Liver (tissue), 9 donors: Measurements from ENCODE around the gene CCDC60. TPM values are rescaled to one million over a fixed set of nuclear protein-coding genes. Genes with fewer than 3 reads are reported as not detected.

Experiments
- DNase-seq: peaks from one replicate; pipeline ENCODE4 v3.0.0-alpha.2; 2017; ENCODE audit warnings: low spot score
- H3K27ac ChIP-seq, 2 donors: one replicate each; pipeline ENCODE4 v1.7.0; 2013; ENCODE audit warnings: inconsistent platforms in 2 of 2, low read length in 2 of 2, control low read depth in 1 of 2, low read depth in 1 of 2, mild to moderate bottlenecking in 1 of 2
- H3K27me3 ChIP-seq, 4 donors: one replicate each; pipeline versions ENCODE4 v1.6.1 to v1.7.0; 2013; ENCODE audit warnings: low read length in 3 of 4, inconsistent platforms in 1 of 4, mild to moderate bottlenecking in 1 of 4, moderate library complexity in 1 of 4; ENCODE audit not compliant: control insufficient read depth in 4 of 4, insufficient read depth in 4 of 4
- H3K36me3 ChIP-seq, 4 donors: one replicate each; pipeline versions ENCODE4 v1.6.1 to v1.7.0; 2013; ENCODE audit warnings: low read length in 3 of 4, mild to moderate bottlenecking in 3 of 4, low read depth in 1 of 4, moderate library complexity in 1 of 4; ENCODE audit not compliant: control insufficient read depth in 4 of 4, insufficient read depth in 3 of 4
- H3K4me1 ChIP-seq, 4 donors: one replicate each; pipeline versions ENCODE4 v1.6.1 to v1.7.0; 2013; ENCODE audit warnings: low read length in 3 of 4, mild to moderate bottlenecking in 3 of 4, moderate library complexity in 1 of 4; ENCODE audit not compliant: control insufficient read depth in 4 of 4, insufficient read depth in 4 of 4
- H3K4me3 ChIP-seq, 3 donors: one replicate each; pipeline versions ENCODE4 v1.6.1 to v1.7.0; 2013; ENCODE audit warnings: low read length in 3 of 3, control low read depth in 1 of 3, low read depth in 1 of 3, mild to moderate bottlenecking in 1 of 3
- H3K9ac ChIP-seq, 2 donors: one replicate each; pipeline ENCODE4 v1.7.0; 2013; ENCODE audit warnings: low read length in 2 of 2, mild to moderate bottlenecking in 2 of 2, moderate library complexity in 2 of 2, control low read depth in 1 of 2, low read depth in 1 of 2
- H3K9me3 ChIP-seq, 4 donors: one replicate each; pipeline versions ENCODE4 v1.6.1 to v1.7.0; 2013; ENCODE audit warnings: low read length in 3 of 4; ENCODE audit not compliant: control insufficient read depth in 4 of 4
- EGR1 ChIP-seq, 2 donors: IDR thresholded peaks; 2 replicates each; pipeline ENCODE4 v1.6.1; 2016 to 2018; ENCODE audit warnings: antibody characterized with exemption in 2 of 2, low read depth in 2 of 2
- FOXA2 ChIP-seq: IDR thresholded peaks from 2 replicates; pipeline ENCODE4 v1.6.1; 2016; ENCODE audit warnings: antibody characterized with exemption
- GABPA ChIP-seq, 2 donors: IDR thresholded peaks in 1 of 2; conservative IDR thresholded peaks in 1 of 2; 2 replicates each; pipeline ENCODE4 v1.6.1; 2016; ENCODE audit warnings: antibody characterized with exemption in 2 of 2, mild to moderate bottlenecking in 1 of 2, moderate library complexity in 1 of 2
- HNF4G ChIP-seq: IDR thresholded peaks from 2 replicates; pipeline ENCODE4 v1.6.1; 2016; ENCODE audit warnings: antibody characterized with exemption
- MAX ChIP-seq: IDR thresholded peaks from 2 replicates; pipeline ENCODE4 v1.6.1; 2016; ENCODE audit warnings: antibody characterized with exemption
- RAD21 ChIP-seq, 2 donors: IDR thresholded peaks; 2 replicates each; pipeline ENCODE4 v1.6.1; 2016; ENCODE audit warnings: antibody characterized with exemption in 2 of 2, mild to moderate bottlenecking in 2 of 2
- REST ChIP-seq: IDR thresholded peaks from 2 replicates; pipeline ENCODE4 v1.6.1; 2016; ENCODE audit warnings: antibody characterized with exemption, mild to moderate bottlenecking
- RXRA ChIP-seq, 2 donors: IDR thresholded peaks; 2 replicates each; pipeline ENCODE4 v1.6.1; 2017 to 2018; ENCODE audit warnings: antibody characterized with exemption in 2 of 2, mild to moderate bottlenecking in 1 of 2
- ZBTB33 ChIP-seq: IDR thresholded peaks from 2 replicates; pipeline ENCODE4 v1.6.1; 2016; ENCODE audit warnings: antibody characterized with exemption
- WGBS: extraction: QIAGEN DNeasy Blood & Tissue Kit; methylation state at CpG from one replicate; pipeline ENCODE4 v1.1.7; 2013; 5-methylcytosine and 5-hydroxymethylcytosine counted together
- polyA plus RNA-seq, 2 donors: library from polyadenylated mRNA; stranded (reverse) in 1 of 2; unstranded in 1 of 2; fragments of 200-250 nt in 1 of 2; fragments of >200 nt in 1 of 2; fragmentation: Nextera tagmentation in 1 of 2; extraction: Ambion mirVana in 1 of 2; gene quantifications; one replicate each; pipeline versions ENCODE4 v1.2.1 to v1.2.3, GENCODE V29; 2013 to 2015
- total RNA-seq, 2 donors: library from RNA; depleted of rRNA; stranded (reverse); fragments of >200 nt; gene quantifications; one replicate each; pipeline ENCODE4 v1.2.3, GENCODE V29; 2014
- donor health status: healthy.
- donor health status: healthy.
- donor health status: healthy.
- donor health status: healthy.
- donor health status: healthy.

CCDC60 gene
- total and polyA plus RNA-seq, 4 donors: not detected

- H3K9me3 ChIP-seq: no peaks in the 10 kb centered on the region
- DNase-seq: no peak
- H3K27ac ChIP-seq: no peak overlapping the region
- H3K27me3 ChIP-seq: no peaks in the 10 kb centered on the region
- H3K9ac ChIP-seq: no peak overlapping the region
- WGBS: 81% methylated on average over 9 of the region's 9 CpGs
- TF ChIP-seq HNF4G: no peak
- TF ChIP-seq RAD21 (IDR thresholded peaks at IDR 0.05): no peak
- TF ChIP-seq MAX: no peak
- no peak for TF ChIP-seq GABPA (IDR thresholded peaks at IDR 0.05 in 1 of 2, conservative IDR thresholded peaks at IDR 0.05 in 1 of 2)
- no peaks in the 10 kb centered on the region for H3K4me1 ChIP-seq
- no peaks in the 10 kb centered on the region for H3K36me3 ChIP-seq
- H3K4me3 ChIP-seq: no peak overlapping the region
Measured at GRCh38 chr12:119301379-119301778, 33.1 kb upstream of the CCDC60 start.

GRCh38 chr12:119302451-119303080, 32.0 kb upstream of the CCDC60 start:
- no peak for DNase-seq
- H3K4me3 ChIP-seq: no peak overlapping the region

GRCh38 chr12:119306593-119306992, 27.9 kb upstream of the CCDC60 start:
- 84% methylated on average over 6 of the region's 6 CpGs for WGBS
- no peaks in the 10 kb centered on the region for H3K36me3 ChIP-seq
- TF ChIP-seq GABPA (IDR thresholded peaks at IDR 0.05 in 1 of 2, conservative IDR thresholded peaks at IDR 0.05 in 1 of 2): no peak
- no peak for TF ChIP-seq ZBTB33
- no peak overlapping the region for H3K4me3 ChIP-seq
- H3K4me1 ChIP-seq: no peaks in the 10 kb centered on the region
- no peaks in the 10 kb centered on the region for H3K9me3 ChIP-seq
- H3K27me3 ChIP-seq: no peaks in the 10 kb centered on the region
- H3K27ac ChIP-seq: no peak overlapping the region
- DNase-seq: no peak
- H3K9ac ChIP-seq: no peak overlapping the region

More at GRCh38 chr12:119302451-119303080, 32.0 kb upstream of the CCDC60 start:
- H3K27ac ChIP-seq: no peak overlapping the region
- no peaks in the 10 kb centered on the region for H3K9me3 ChIP-seq
- no peaks in the 10 kb centered on the region for H3K36me3 ChIP-seq
- H3K9ac ChIP-seq: no peak overlapping the region
- no peaks in the 10 kb centered on the region for H3K4me1 ChIP-seq
- TF ChIP-seq EGR1 (IDR thresholded peaks at IDR 0.05; ENCODE audit: low read depth in 2 of 2) (no peak), RXRA (IDR thresholded peaks at IDR 0.05) (no peak), FOXA2 (no peak), HNF4G (no peak), MAX (no peak), REST (no peak)
- no peaks in the 10 kb centered on the region for H3K27me3 ChIP-seq
- WGBS: 57% methylated on average over 7 of the region's 7 CpGs
